Measurements from ENCODE around the gene ZBED6. TPM values are rescaled to one million over a fixed set of nuclear protein-coding genes. Genes with fewer than 3 reads are reported as not detected.

ZBED6 gene
- total and polyA plus RNA-seq, 11 donors, result 1.3 to 19.6 (median 11.7) TPM

DNA sequence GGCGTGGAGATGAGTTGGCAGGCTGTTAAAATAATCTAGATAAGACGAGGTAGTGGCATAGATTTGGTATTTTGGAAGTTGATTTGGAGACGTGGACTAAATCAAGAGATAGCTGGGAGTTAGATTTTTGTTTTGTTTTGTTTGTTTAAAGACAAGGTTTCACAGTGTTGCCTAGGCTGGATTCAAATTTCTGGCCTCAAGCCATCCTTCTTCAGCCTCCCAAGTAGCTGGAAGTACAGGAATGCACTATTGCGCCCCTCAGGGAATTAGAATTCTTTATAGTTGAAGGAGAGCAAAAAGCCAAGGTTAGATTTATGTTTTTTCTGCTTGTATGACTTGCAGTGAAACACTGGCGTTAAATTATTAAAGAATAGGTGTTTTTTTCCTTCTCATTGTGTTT, 43.7 kb downstream of the ZBED6 start:
- ATAC-seq, result no peak

DNA sequence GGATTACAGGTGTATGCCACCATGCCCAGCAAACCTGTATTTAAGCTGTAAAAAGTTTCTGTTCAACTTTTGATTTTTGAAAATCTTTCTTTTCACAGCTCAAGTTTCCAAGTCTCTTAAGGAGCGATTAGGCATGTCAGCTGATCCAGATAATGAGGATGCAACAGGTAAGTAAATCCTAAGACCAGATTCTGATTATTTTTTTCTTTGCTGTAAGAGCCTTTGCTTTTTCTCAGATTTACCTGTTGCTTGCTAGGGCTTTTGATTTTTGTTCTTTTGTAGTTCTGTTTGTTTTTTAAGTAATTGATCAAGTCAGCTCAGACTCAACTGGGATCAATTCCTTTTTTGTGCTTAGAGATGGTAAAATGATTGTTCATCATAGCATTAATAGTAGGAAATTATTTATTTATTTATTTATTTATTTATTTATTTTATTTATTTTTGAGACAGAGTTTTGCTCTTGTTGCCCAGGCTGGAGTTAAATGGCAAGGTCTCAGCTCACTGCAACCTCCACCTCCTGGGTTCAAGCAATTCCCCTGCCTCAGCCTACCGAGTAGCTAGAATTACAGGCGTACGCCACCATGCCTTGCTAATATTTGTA, 44.9 kb downstream of the ZBED6 start:
- H3K27ac ChIP-seq, result no peak overlapping the region
- peaks cover 0 to 7% (median 0%) of the 10 kb centered on the region in 12 donors for H3K4me1 ChIP-seq
- TF ChIP-seq POLR2A (IDR thresholded peaks at IDR 0.05), result no peak
- TF ChIP-seq, protein P1, sequence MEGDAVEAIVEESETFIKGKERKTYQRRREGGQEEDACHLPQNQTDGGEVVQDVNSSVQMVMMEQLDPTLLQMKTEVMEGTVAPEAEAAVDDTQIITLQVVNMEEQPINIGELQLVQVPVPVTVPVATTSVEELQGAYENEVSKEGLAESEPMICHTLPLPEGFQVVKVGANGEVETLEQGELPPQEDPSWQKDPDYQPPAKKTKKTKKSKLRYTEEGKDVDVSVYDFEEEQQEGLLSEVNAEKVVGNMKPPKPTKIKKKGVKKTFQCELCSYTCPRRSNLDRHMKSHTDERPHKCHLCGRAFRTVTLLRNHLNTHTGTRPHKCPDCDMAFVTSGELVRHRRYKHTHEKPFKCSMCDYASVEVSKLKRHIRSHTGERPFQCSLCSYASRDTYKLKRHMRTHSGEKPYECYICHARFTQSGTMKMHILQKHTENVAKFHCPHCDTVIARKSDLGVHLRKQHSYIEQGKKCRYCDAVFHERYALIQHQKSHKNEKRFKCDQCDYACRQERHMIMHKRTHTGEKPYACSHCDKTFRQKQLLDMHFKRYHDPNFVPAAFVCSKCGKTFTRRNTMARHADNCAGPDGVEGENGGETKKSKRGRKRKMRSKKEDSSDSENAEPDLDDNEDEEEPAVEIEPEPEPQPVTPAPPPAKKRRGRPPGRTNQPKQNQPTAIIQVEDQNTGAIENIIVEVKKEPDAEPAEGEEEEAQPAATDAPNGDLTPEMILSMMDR (IDR thresholded peaks at IDR 0.05), result no peak
- H3K36me3 ChIP-seq, result peaks cover 4 to 97% (median 91%) of the 10 kb centered on the region in 9 donors
- H3K9me3 ChIP-seq, result no peaks in the 10 kb centered on the region
- no peaks in the 10 kb centered on the region for H3K27me3 ChIP-seq
- no peak for DNase-seq
- H3K4me3 ChIP-seq, result no peak overlapping the region
- no peak for ATAC-seq
- 97 to 100% (median 98%) methylated on average over 4 of the region's 4 CpGs for whole genome bisulfite sequencing, 4 donors
- intact Hi-C loops (cut with DNase I), result no loop called here

More for the DNA sequence above, 43.7 kb downstream of the ZBED6 start:
- WGBS, 4 donors, result 44 to 50% (median 48%) methylated on average over 5 of the region's 5 CpGs
- Histone ChIP-seq H3K9me3 (no peaks in the 10 kb centered on the region), H3K4me3 (no peak overlapping the region), H3K27ac (peak overlapping the region in 2 of 12 donors; percentile 0 to 22), H3K4me1 (peaks cover 0 to 7% (median 0%) of the 10 kb centered on the region in 12 donors), H3K36me3 (peaks cover 4 to 97% (median 92%) of the 10 kb centered on the region in 9 donors), H3K27me3 (no peaks in the 10 kb centered on the region)
- intact Hi-C loops (cut with DNase I), result no loop called here
- TF ChIP-seq POLR2A (IDR thresholded peaks at IDR 0.05), result no peak
- TF ChIP-seq, protein P1 (IDR thresholded peaks at IDR 0.05), result no peak
- no peak for DNase-seq

DNA sequence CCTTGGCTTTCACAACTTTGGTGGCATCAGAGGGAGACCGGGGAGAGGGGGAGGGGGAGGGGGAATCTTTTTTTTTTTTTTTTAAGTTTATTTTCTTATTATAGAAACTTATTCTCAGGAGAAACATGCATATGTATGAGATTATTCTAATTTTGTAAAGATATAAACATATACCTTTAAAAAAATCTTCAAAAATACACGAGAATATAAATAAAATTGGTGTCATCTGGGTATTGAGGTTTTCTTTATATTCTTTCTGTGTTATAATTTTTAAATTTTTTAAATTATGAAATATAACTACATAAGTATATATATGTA, 47.1 kb downstream of the ZBED6 start:
- TF ChIP-seq, protein P1 (IDR thresholded peaks at IDR 0.05), result no peak
- no peak for TF ChIP-seq POLR2A (IDR thresholded peaks at IDR 0.05)
- Histone ChIP-seq H3K27ac (no peak overlapping the region), H3K4me1 (peaks cover 0 to 7% (median 0%) of the 10 kb centered on the region in 12 donors), H3K9me3 (no peaks in the 10 kb centered on the region), H3K4me3 (no peak overlapping the region), H3K27me3 (no peaks in the 10 kb centered on the region), H3K36me3 (peaks cover 4 to 97% (median 84%) of the 10 kb centered on the region in 9 donors)
- 82 to 91% (median 88%) methylated on average over 2 of the region's 2 CpGs for WGBS, 4 donors
- ATAC-seq, result no peak
- intact Hi-C loops (cut with DNase I), result no loop called here
- no peak for DNase-seq

DNA sequence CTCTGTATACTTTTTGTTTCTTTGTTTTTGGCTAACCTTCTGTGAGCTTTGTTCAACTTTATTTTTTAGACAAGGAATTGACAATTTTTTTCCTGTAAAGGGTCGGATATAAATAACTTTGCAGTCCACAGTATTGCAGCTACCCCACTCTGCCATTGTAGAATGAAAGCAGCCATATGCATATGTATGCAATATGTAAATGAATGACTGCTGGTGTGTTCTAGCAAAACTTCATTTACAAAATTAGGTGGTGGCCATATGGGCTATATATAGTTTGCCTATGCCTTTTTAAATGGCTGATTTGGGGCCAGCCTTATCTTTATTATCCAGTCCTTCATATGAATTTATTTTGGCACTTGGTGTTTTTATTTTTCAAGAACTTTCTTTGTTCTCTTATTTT, 48.0 kb downstream of the ZBED6 start:
- ATAC-seq (no peak), DNase-seq (no peak)
- H3K4me1 ChIP-seq, result peaks cover 0 to 7% (median 0%) of the 10 kb centered on the region in 12 donors
- no peak overlapping the region for H3K4me3 ChIP-seq
- WGBS, 4 donors, result 71 to 85% (median 79%) methylated on average over 1 of the region's 1 CpG
- no peak for TF ChIP-seq POLR2A (IDR thresholded peaks at IDR 0.05)
- TF ChIP-seq, protein P1 (IDR thresholded peaks at IDR 0.05), result no peak
- H3K27me3 ChIP-seq, result no peaks in the 10 kb centered on the region
- H3K36me3 ChIP-seq, result peaks cover under 1 to 97% (median 84%) of the 10 kb centered on the region in 9 donors
- no peaks in the 10 kb centered on the region for H3K9me3 ChIP-seq
- H3K27ac ChIP-seq, result no peak overlapping the region
- intact Hi-C loops (cut with DNase I), result no loop called here

Other genes with a start within 250 kb of the ZBED6 start
- 100 to 1,000 TPM in 8 of 9 donors, 10 to 100 TPM in 1; 87.0 to 253 (median 159) TPM for gene ATP2B4, start 168.8 kb upstream of the ZBED6 start, total RNA-seq
- gene ATP2B4, start 168.8 kb upstream of the ZBED6 start, polyA plus RNA-seq, result 100 to 1,000 TPM in 1 of 2 donors, 10 to 100 TPM in 1; 56.0 to 142 TPM
- gene LAX1, start 30.4 kb upstream of the ZBED6 start, total RNA-seq, result 1 to 10 TPM in 1 of 9 donors, under 1 TPM in 5, not detected in 3; 0.12 to 1.7 (median 0.27) TPM
- gene LAX1, start 30.4 kb upstream of the ZBED6 start, polyA plus RNA-seq, result under 1 TPM; 0.04 to 0.07 TPM
- gene ZC3H11A, start within 50 bp of the ZBED6 start, total RNA-seq, result 10 to 100 TPM; 37.4 to 54.2 (median 43.5) TPM
- gene ZC3H11A, start within 50 bp of the ZBED6 start, polyA plus RNA-seq, result 10 to 100 TPM; 25.6 to 31.7 TPM
- gene SNRPE, start 66.0 kb downstream of the ZBED6 start, total RNA-seq, result 10 to 100 TPM; 17.7 to 66.4 (median 48.6) TPM
- 100 to 1,000 TPM in 1 of 2 donors, 10 to 100 TPM in 1; 63.1 to 124 TPM for gene SNRPE, start 66.0 kb downstream of the ZBED6 start, polyA plus RNA-seq

Data from heart left ventricle (tissue), 16 donors.